Kidney (tissue), 14 donors: ENCODE data around the gene LGALS9. TPM values are rescaled to one million over a fixed set of nuclear protein-coding genes. Genes with fewer than 3 reads are reported as not detected.

Experiments
- DNase-seq, 5 donors: peaks; one replicate each; pipeline ENCODE4 v3.0.0-alpha.2; 2013 to 2020
- FAIRE-seq: peaks from 2 replicates; lab custom pipeline; 2012; peaks lifted over from hg19 to GRCh38; lab: Jason Lieb, UNC
- H3K27ac ChIP-seq, 2 donors: one replicate each; pipeline ENCODE4 v1.7.0; 2013; ENCODE audit warnings: low read depth in 2 of 2, low read length in 2 of 2, inconsistent platforms in 1 of 2
- H3K27me3 ChIP-seq: one replicate; pipeline ENCODE4 v1.7.1; 2013; ENCODE audit warnings: low read length, inconsistent platforms; ENCODE audit not compliant: control insufficient read depth, insufficient read depth
- H3K36me3 ChIP-seq, 3 donors: one replicate each; pipeline versions ENCODE4 v1.7.0 to v1.7.1; 2013; ENCODE audit warnings: low read length in 3 of 3, control low read depth in 1 of 3, inconsistent platforms in 1 of 3; ENCODE audit not compliant: insufficient read depth in 3 of 3, control insufficient read depth in 2 of 3
- H3K4me1 ChIP-seq, 3 donors: one replicate each; pipeline versions ENCODE4 v1.7.0 to v1.7.1; 2013; ENCODE audit warnings: low read length in 3 of 3, inconsistent platforms in 1 of 3, low read depth in 1 of 3; ENCODE audit not compliant: control insufficient read depth in 2 of 3, insufficient read depth in 2 of 3
- H3K4me3 ChIP-seq, 3 donors: one replicate each; pipeline versions ENCODE4 v1.7.0 to v1.8.1; 2013; ENCODE audit warnings: low read length in 3 of 3, control low read depth in 1 of 3, inconsistent platforms in 1 of 3
- H3K9ac ChIP-seq, 3 donors: one replicate each; pipeline versions ENCODE4 v1.7.0 to v1.7.1; 2013; ENCODE audit warnings: low read length in 3 of 3, control low read depth in 1 of 3, inconsistent platforms in 1 of 3
- H3K9me3 ChIP-seq, 3 donors: one replicate each; pipeline versions ENCODE4 v1.7.0 to v1.7.1; 2013; ENCODE audit warnings: low read length in 3 of 3, control low read depth in 1 of 3, inconsistent platforms in 1 of 3; ENCODE audit not compliant: control insufficient read depth in 2 of 3, insufficient read depth in 1 of 3
- intact Hi-C: fragments of 100-400 bp; cut with DNase I; formaldehyde crosslinking; loops from one replicate; pipeline ENCODE4 v1.11.1; 2022
- polyA plus RNA-seq: library from polyadenylated mRNA; stranded (reverse); fragments of 350-450 nt; fragmentation: Illumina TruSeq; extraction: RNeasy Lipid Tissue Mini Kit (QIAGEN cat#74804); gene quantifications from one replicate; pipeline ENCODE4 v1.2.3, GENCODE V29; 2014; ENCODE audit warnings: low read depth, low replicate concordance; ENCODE audit not compliant: insufficient read depth
- total RNA-seq: library from RNA; stranded (reverse); fragmentation: NEBNext Ultra II Directional; extraction: Animal tissue kit (Norgen Biotek cat#: 25700); gene quantifications from one replicate; pipeline ENCODE4 v1.2.1, GENCODE V29; 2021
- TF ChIP-seq, protein P1 (sequence below): IDR thresholded peaks from 3 replicates; pipeline ENCODE4 v1.5.1; 2012; ENCODE audit warnings: mild to moderate bottlenecking, moderate library complexity, borderline replicate concordance; ENCODE audit not compliant: insufficient read depth; ENCODE audit errors: extremely low read depth
- donor health status: control.
- donor health status: control.
- donor health status: control.
- donor health status: control.
- donor health status: control.
- donor health status: DM: yes; HTN: yes; CAD: no.
- donor health status: Normal renal cell carcinoma (clear cell type).

LGALS9 gene
- total and polyA plus RNA-seq, 2 donors from 2014 or later = 16.4 to 50.8 TPM

DNA sequence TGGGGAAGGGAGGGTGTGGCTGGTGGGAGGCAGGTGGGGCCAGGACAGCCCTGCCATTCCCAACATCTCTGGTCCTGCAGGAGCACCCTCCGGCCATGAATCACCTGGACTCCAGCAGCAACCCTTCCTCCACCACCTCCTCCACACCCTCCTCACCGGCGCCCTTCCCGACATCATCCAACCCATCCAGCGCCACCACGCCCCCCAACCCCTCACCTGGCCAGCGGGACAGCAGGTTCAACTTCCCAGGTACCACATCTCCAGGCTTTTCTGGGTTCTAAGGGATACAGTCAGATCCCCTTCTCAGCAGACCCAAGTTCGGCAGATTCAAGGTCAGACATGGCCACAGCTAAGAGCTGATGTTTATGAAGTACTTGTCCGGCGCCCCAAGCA, 33.8 kb upstream of the LGALS9 start:
- Histone ChIP-seq H3K4me1 (peaks cover 0 to 4% (median 0%) of the 10 kb centered on the region in 3 donors), H3K36me3 (peaks cover 0 to 10% (median 0%) of the 10 kb centered on the region in 3 donors), H3K4me3 (no peak overlapping the region), H3K9ac (no peak overlapping the region), H3K9me3 (no peaks in the 10 kb centered on the region), H3K27me3 (no peaks in the 10 kb centered on the region), H3K27ac (no peak overlapping the region)
- intact Hi-C loops = loop anchor here (10.0 kb wide), 1 partner anchor 232 kb away; no protein-coding TSS in a partner anchor
- TF ChIP-seq, protein P1, sequence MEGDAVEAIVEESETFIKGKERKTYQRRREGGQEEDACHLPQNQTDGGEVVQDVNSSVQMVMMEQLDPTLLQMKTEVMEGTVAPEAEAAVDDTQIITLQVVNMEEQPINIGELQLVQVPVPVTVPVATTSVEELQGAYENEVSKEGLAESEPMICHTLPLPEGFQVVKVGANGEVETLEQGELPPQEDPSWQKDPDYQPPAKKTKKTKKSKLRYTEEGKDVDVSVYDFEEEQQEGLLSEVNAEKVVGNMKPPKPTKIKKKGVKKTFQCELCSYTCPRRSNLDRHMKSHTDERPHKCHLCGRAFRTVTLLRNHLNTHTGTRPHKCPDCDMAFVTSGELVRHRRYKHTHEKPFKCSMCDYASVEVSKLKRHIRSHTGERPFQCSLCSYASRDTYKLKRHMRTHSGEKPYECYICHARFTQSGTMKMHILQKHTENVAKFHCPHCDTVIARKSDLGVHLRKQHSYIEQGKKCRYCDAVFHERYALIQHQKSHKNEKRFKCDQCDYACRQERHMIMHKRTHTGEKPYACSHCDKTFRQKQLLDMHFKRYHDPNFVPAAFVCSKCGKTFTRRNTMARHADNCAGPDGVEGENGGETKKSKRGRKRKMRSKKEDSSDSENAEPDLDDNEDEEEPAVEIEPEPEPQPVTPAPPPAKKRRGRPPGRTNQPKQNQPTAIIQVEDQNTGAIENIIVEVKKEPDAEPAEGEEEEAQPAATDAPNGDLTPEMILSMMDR = no peak
- FAIRE-seq = no peak
- peak in 1 of 5 donors; percentile 67 for DNase-seq

DNA sequence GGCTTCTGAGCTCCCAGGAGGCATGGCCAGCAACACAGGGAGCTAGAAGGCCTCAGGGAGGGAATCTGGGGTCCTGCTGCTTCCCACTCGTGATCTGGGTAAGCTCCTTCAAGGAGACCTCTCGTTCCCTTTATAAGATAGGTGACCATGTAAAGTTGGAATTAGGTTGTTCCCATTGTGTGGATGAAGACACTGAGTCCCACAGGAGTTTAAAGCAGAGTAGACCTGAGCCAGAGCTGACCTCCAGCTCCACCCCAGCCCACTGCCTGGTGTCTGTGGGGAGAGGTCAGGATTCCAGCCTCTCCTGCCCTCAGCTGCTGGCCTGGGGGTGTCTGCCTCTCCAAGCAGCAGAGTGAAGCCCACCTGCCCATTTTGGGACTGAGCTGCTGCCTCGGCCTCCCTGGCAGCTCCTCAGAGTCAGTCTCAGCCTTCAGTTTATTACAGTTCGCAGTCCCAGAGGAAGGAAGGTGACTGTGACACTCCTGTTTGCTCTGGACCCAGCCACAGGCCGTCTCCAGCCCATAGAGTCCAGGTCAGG, 33.1 kb upstream of the LGALS9 start:
- Histone ChIP-seq H3K4me1 (peaks cover 0 to 6% (median 0%) of the 10 kb centered on the region in 3 donors), H3K4me3 (no peak overlapping the region), H3K9ac (no peak overlapping the region), H3K9me3 (no peaks in the 10 kb centered on the region), H3K36me3 (peaks cover 0 to 9% (median 0%) of the 10 kb centered on the region in 3 donors), H3K27ac (no peak overlapping the region), H3K27me3 (no peaks in the 10 kb centered on the region)
- intact Hi-C loops = loop anchor here (10.0 kb wide), 1 partner anchor 233 kb away; no protein-coding TSS in a partner anchor
- FAIRE-seq = no peak
- TF ChIP-seq, protein P1 = no peak
- peak in 1 of 5 donors; percentile 46 for DNase-seq

DNA sequence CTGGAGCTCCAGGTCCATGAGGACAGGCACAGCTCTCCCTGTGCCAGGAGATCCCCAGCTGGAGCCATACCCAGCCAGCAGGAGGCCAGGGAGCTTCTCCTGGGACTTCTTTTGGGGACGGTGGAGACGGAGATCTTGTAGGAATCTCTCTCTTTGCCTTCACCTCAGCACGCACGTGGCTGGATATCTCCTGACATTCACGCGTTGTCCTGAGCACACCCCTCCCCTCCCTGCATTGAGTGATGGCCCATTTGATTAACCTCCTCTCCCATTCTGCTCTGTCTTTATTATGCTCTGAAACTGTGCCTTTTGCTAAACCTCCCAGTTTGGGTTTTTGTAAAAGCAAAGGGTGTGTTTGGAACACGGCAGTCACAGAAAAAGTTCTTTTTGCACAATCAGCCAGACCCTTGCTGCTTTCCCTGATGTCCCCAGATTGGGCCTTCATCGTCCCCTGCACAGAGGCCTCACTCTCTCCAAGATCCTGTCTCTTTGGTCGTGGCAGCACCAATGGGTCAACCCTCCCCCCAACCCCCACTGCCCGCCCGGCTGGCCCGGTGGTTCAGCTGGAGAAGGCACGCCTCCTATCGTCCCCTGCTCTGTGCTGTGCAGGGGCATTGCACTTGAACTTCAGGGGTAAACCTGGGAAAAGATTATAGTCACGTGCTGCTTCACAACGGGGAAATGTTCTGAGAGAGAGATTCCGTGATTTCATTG, 32.5 kb upstream of the LGALS9 start:
- no peaks in the 10 kb centered on the region for H3K27me3 ChIP-seq
- intact Hi-C loops = loop anchor here (10.0 kb wide), 1 partner anchor 234 kb away; no protein-coding TSS in a partner anchor
- peaks cover 0 to 9% (median 0%) of the 10 kb centered on the region in 3 donors for H3K36me3 ChIP-seq
- H3K9me3 ChIP-seq = no peaks in the 10 kb centered on the region
- peak in 1 of 5 donors; percentile 35 for DNase-seq
- TF ChIP-seq, protein P1 = no peak
- no peak overlapping the region for H3K27ac ChIP-seq
- H3K9ac ChIP-seq = no peak overlapping the region
- H3K4me3 ChIP-seq = no peak overlapping the region
- H3K4me1 ChIP-seq = peaks cover 0 to 7% (median 0%) of the 10 kb centered on the region in 3 donors
- FAIRE-seq = no peak
